Keratinocyte (primary cell): Measurements from ENCODE around the gene S100P. TPM values are rescaled to one million over a fixed set of nuclear protein-coding genes. Genes with fewer than 3 reads are reported as not detected.
"Not testable (repeated sequence)": the region's sequence is repeated elsewhere in the genome, so short reads cannot be mapped to it uniquely, and the experiment has no call there.

Experiments used
- DNase-seq: peaks from one replicate; pipeline ENCODE4 v3.0.0-alpha.2; 2011; ENCODE audit warnings: low read depth, missing footprints, low spot score
- FAIRE-seq: peaks from 2 replicates; lab custom pipeline; 2011; peaks lifted over from hg19 to GRCh38; lab: Jason Lieb, UNC
- H2AFZ ChIP-seq: 2 replicates; pipeline ENCODE4 v1.6.0; 2012; ENCODE audit warnings: low read length, control low read depth, inconsistent platforms; ENCODE audit not compliant: control insufficient read depth
- H3K27ac ChIP-seq: 2 replicates; pipeline ENCODE4 v1.5.1; 2011; ENCODE audit warnings: low read length; ENCODE audit not compliant: control insufficient read depth, insufficient read depth
- H3K27me3 ChIP-seq: 3 replicates; pipeline ENCODE4 v1.6.0; 2011; ENCODE audit warnings: low read length; ENCODE audit not compliant: control insufficient read depth, insufficient read depth; ENCODE audit errors: extremely low read depth
- H3K36me3 ChIP-seq, 2 experiments: 2 replicates in 1 of 2; 3 replicates in 1 of 2; pipeline ENCODE4 v1.5.1; 2011; ENCODE audit warnings: low read length in 2 of 2, mild to moderate bottlenecking in 1 of 2; ENCODE audit not compliant: control insufficient read depth in 2 of 2, insufficient read depth in 2 of 2; ENCODE audit errors: extremely low read depth in 1 of 2
- H3K4me1 ChIP-seq: 3 replicates; pipeline ENCODE4 v1.5.1; 2011; ENCODE audit warnings: low read length; ENCODE audit not compliant: control insufficient read depth, insufficient read depth; ENCODE audit errors: extremely low read depth
- H3K4me2 ChIP-seq: 3 replicates; pipeline ENCODE4 v1.6.0; 2011; ENCODE audit warnings: low read depth, low read length; ENCODE audit not compliant: control insufficient read depth, insufficient read depth; ENCODE audit errors: extremely low read depth
- H3K4me3 ChIP-seq, 3 experiments: fragments of 200-600 bp in 1 of 3; sonication (generic) in 1 of 3; 2 replicates in 2 of 3; 3 replicates in 1 of 3; pipeline ENCODE4 v1.5.1; 2011 to 2016; ENCODE audit warnings: low read length in 3 of 3, mild to moderate bottlenecking in 3 of 3, control low read depth in 2 of 3, inconsistent platforms in 1 of 3, low read depth in 1 of 3, mixed read lengths in 1 of 3, mixed run types in 1 of 3, moderate library complexity in 1 of 3; ENCODE audit not compliant: control insufficient read depth in 2 of 3, insufficient read depth in 2 of 3; ENCODE audit errors: extremely low read depth in 1 of 3
- H3K79me2 ChIP-seq: 2 replicates; pipeline ENCODE4 v1.6.0; 2012; ENCODE audit warnings: low read length; ENCODE audit not compliant: control insufficient read depth, insufficient read depth
- H3K9ac ChIP-seq: 3 replicates; pipeline ENCODE4 v1.6.0; 2011; ENCODE audit warnings: low read length; ENCODE audit not compliant: control insufficient read depth, insufficient read depth; ENCODE audit errors: extremely low read depth
- H3K9me1 ChIP-seq: 3 replicates; pipeline ENCODE4 v1.6.0; 2011; ENCODE audit warnings: low read length; ENCODE audit not compliant: control insufficient read depth, insufficient read depth; ENCODE audit errors: extremely low read depth
- H3K9me3 ChIP-seq: 2 replicates; pipeline ENCODE4 v1.5.1; 2012; ENCODE audit warnings: low read depth, low read length; ENCODE audit not compliant: control insufficient read depth
- H4K20me1 ChIP-seq: 3 replicates; pipeline ENCODE4 v1.6.0; 2011; ENCODE audit warnings: low read length; ENCODE audit not compliant: control insufficient read depth, insufficient read depth; ENCODE audit errors: extremely low read depth
- CTCF ChIP-seq, 3 experiments: IDR thresholded peaks in 1 of 3; conservative IDR thresholded peaks in 1 of 3; optimal IDR thresholded peaks in 1 of 3; 2 replicates in 2 of 3; 3 replicates in 1 of 3; pipeline versions ENCODE3 to v1.5.1; 2011; ENCODE audit warnings: low read length in 3 of 3, mild to moderate bottlenecking in 3 of 3, moderate library complexity in 2 of 3, control low read depth in 1 of 3, inconsistent platforms in 1 of 3; ENCODE audit not compliant: insufficient read depth in 2 of 3; ENCODE audit errors: extremely low read depth in 1 of 3
- EZH2 ChIP-seq: IDR thresholded peaks from one replicate; pipeline ENCODE4 v1.6.1; 2012; ENCODE audit warnings: inconsistent platforms, mild to moderate bottlenecking, low read length, moderate library complexity
- dilution Hi-C: fragments of 300-500 bp; cut with MboI; formaldehyde crosslinking; loops from one replicate; pipeline ENCODE4 v1.7.0; 2020; ENCODE audit warnings: low sequenced_read_pairs; ENCODE audit not compliant: extremely low pct_ligation_motif_present
- polyA plus RNA-seq, 5 experiments: library from polyadenylated mRNA; depleted of rRNA in 3 of 5; stranded (reverse) in 3 of 5; stranded (forward) in 1 of 5; unstranded in 1 of 5; fragments of >200 nt; gene quantifications; 1 replicate in 1 of 5; 2 replicates in 3 of 5; 3 replicates in 1 of 5; pipeline versions ENCODE4 v1.2.1 to v1.2.3, GENCODE V29; 2011 to 2012; ENCODE audit warnings: missing spikeins in 2 of 5, low read depth in 1 of 5, low replicate concordance in 1 of 5

Gene S100P
- polyA plus RNA-seq, 1 donor (not counting 4 experiments of a cell fraction or from before 2014, with no cell fraction given) = 1.7 TPM

DNA sequence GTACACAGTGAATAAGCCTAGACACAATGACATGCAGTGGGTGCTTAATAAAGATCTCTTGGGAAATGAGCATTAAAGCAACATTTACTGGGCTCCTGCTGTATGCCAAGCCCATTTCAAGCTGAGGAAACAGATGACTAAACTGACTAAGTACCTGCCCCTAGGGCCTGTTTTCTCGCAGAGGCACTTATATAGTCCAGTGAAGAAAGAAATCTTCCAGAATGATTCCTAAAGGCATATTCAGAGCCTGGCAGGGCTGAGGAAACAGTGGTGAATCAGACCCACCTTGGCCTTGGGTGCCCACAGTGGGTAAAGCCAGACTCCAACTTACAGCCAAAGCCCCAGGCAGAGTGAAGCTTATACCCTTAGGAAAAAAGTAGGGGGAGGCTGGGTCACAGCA, 22.0 kb upstream of the S100P start:
- FAIRE-seq (no peak), DNase-seq (no peak)
- peaks cover 5 to 11% of the 10 kb centered on the region in 2 experiments for H3K36me3 ChIP-seq
- no peaks in the 10 kb centered on the region for H3K9me1 ChIP-seq
- no peak overlapping the region for H3K4me2 ChIP-seq
- H3K27ac ChIP-seq = no peak overlapping the region
- H3K27me3 ChIP-seq = no peaks in the 10 kb centered on the region
- TF ChIP-seq EZH2 (no peak), CTCF (optimal IDR thresholded peaks at IDR 0.05 in 1 of 3, IDR thresholded peaks at IDR 0.05 in 1 of 3, conservative IDR thresholded peaks at IDR 0.05 in 1 of 3; ENCODE audit: extremely low read depth in 1 of 3, insufficient read depth in 2 of 3, low read length in 3 of 3) (no peak)
- H2AFZ ChIP-seq = no peak overlapping the region
- H3K4me3 ChIP-seq = no peak overlapping the region
- peaks cover 4% of the 10 kb centered on the region for H4K20me1 ChIP-seq
- no peak overlapping the region for H3K9ac ChIP-seq
- dilution Hi-C loops = no loop called here
- peaks cover 19% of the 10 kb centered on the region for H3K4me1 ChIP-seq
- peaks cover 18% of the 10 kb centered on the region for H3K79me2 ChIP-seq
- H3K9me3 ChIP-seq = no peaks in the 10 kb centered on the region

DNA sequence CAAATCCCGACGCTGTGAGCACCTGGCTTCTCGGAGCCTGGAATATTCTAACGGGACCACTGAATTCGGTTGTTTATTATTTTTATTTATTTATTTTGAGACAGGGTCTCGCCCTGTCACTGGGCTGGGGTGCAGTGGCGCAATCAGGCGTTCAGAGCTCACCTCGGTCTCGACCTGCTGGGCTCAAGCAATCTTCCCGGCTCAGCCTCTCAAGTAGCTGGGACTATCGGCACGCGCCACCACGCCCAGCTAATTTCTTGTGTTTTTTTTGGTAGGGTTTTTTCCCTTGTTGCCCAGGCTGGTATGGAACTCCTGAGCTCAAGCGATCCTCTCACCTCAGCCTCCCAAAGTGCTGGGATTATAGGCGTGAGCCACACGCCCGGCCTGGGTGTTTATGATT, 21.5 kb upstream of the S100P start:
- peaks cover 21% of the 10 kb centered on the region for H3K4me1 ChIP-seq
- FAIRE-seq (no peak), DNase-seq (no peak)
- no peak overlapping the region for H3K4me3 ChIP-seq
- H3K27ac ChIP-seq = no peak overlapping the region
- no peaks in the 10 kb centered on the region for H3K27me3 ChIP-seq
- no peaks in the 10 kb centered on the region for H3K9me3 ChIP-seq
- H2AFZ ChIP-seq = no peak overlapping the region
- H3K9ac ChIP-seq = no peak overlapping the region
- dilution Hi-C loops = no loop called here
- H3K4me2 ChIP-seq = no peak overlapping the region
- no peak for TF ChIP-seq CTCF (optimal IDR thresholded peaks at IDR 0.05 in 1 of 3, IDR thresholded peaks at IDR 0.05 in 1 of 3, conservative IDR thresholded peaks at IDR 0.05 in 1 of 3; ENCODE audit: extremely low read depth in 1 of 3, insufficient read depth in 2 of 3, low read length in 3 of 3)
- TF ChIP-seq EZH2 = no peak
- no peaks in the 10 kb centered on the region for H3K9me1 ChIP-seq
- peaks cover 23% of the 10 kb centered on the region for H3K79me2 ChIP-seq
- peaks cover 5 to 13% of the 10 kb centered on the region in 2 experiments for H3K36me3 ChIP-seq
- H4K20me1 ChIP-seq = peaks cover 4% of the 10 kb centered on the region

DNA sequence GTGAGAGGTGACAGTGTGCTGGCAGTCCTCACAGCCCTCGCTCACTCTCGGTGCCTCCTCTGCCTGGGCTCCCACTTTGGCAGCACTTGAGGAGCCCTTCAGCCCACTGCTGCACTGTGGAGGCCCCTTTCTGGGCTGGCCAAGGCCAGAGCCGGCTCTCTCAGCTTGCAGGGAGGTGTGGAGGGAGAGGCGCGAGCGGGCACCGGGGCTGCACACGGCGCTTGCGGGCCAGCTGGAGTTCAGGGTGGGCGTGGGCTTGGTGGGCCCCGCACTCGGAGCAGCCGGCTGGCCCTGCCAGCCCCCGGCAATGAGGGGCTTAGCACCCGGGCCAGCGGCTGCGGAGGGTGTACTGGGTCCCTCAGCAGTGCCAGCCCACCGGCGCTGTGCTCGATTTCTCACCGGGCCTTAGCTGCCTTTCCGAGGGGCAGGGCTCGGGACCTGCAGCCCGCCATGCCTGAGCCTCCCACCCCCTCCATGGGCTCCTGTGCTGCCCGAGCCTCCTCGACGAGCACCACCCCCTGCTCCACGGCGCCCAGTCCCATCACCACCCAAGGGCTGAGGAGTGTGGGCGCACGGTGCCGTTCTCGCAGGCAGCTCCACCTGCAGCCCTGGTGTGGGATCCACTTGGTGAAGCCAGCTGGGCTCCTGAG, 21.0 kb upstream of the S100P start:
- dilution Hi-C loops, H3K4me3 ChIP-seq, DNase-seq, H4K20me1 ChIP-seq, H3K9me3 ChIP-seq, H3K27me3 ChIP-seq, FAIRE-seq, H2AFZ ChIP-seq, H3K9me1 ChIP-seq, H3K27ac ChIP-seq, H3K9ac ChIP-seq, H3K4me2 ChIP-seq: not testable (repeated sequence)
- H3K36me3 ChIP-seq = peaks cover 5 to 13% of the 10 kb centered on the region in 2 experiments
- H3K79me2 ChIP-seq = peaks cover 24% of the 10 kb centered on the region
- peaks cover 21% of the 10 kb centered on the region for H3K4me1 ChIP-seq

DNA sequence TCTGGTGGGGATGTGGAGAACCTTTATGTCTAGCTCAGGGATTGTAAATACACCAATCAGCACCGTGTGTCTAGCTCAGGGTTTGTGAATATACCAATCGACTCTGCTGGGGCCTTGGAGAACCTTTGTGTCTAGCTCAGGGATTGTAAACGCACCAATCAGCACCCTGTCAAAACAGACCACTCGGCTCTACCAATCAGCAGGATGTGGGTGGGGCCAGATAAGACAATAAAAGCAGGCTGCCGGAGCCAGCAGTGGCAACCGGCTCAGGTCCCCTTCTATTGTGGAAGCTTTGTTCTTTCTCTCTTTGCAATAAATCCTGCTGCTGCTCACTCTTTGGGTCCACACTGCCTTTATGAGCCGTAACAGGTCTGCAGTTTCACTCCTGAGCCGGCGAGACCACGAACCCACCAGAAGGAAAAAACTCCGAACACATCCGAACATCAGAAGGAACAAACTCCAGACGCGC, 20.5 kb upstream of the S100P start:
- H3K9me3 ChIP-seq, dilution Hi-C loops, H3K27me3 ChIP-seq, DNase-seq, H3K9me1 ChIP-seq, H4K20me1 ChIP-seq, FAIRE-seq: not testable (repeated sequence)
- Histone ChIP-seq H3K9ac (peak overlapping the region; percentile 73), H3K4me2 (peak overlapping the region; percentile 96), H2AFZ (peak overlapping the region; percentile 95), H3K36me3 (peaks cover 5 to 13% of the 10 kb centered on the region in 2 experiments), H3K27ac (peak overlapping the region; percentile 48), H3K4me1 (peaks cover 21% of the 10 kb centered on the region), H3K79me2 (peaks cover 24% of the 10 kb centered on the region), H3K4me3 (peak overlapping the region; percentile 67 to 77 (median 71))
